HEK293 (cell line): ENCODE measurements around the gene UGGT2.
A peak's percentile ranks its signal among the peaks of the same experiment; 100 is the strongest.

ENCODE experiments used
- CTCF ChIA-PET: fragments of 350-600 bp; formaldehyde crosslinking; extraction: SDS; loops from one replicate; lab custom pipeline; 2021; ENCODE audit warnings: antibody characterized with exemption; lab: Yijun Ruan, JAX
- POLR2A ChIA-PET: fragments of 300-600 bp; formaldehyde crosslinking; extraction: SDS; loops from one replicate; lab custom pipeline; 2020; ENCODE audit warnings: antibody characterized with exemption, inconsistent platforms; lab: Yijun Ruan, JAX
- H3K27ac ChIP-seq: fragments of 200-500 bp; sonication (Bioruptor generic); 2 replicates; pipeline ENCODE4 v1.5.1; 2014; ENCODE audit warnings: low read depth, low read length, control low read depth, inconsistent platforms; ENCODE audit errors: extremely low read depth
- H3K36me3 ChIP-seq, 2 experiments: fragments of 200-500 bp in 1 of 2; sonication (Bioruptor generic) in 1 of 2; 1 replicate in 1 of 2; 2 replicates in 1 of 2; pipeline ENCODE4 v1.5.1; 2014 to 2017; ENCODE audit warnings: inconsistent platforms in 2 of 2, low read length in 2 of 2; ENCODE audit not compliant: control insufficient read depth in 2 of 2, insufficient read depth in 1 of 2
- H3K4me1 ChIP-seq: fragments of 200-500 bp; sonication (Bioruptor generic); 2 replicates; pipeline ENCODE4 v1.5.1; 2014; ENCODE audit warnings: mild to moderate bottlenecking, low read length, inconsistent platforms; ENCODE audit not compliant: control insufficient read depth, insufficient read depth
- H3K4me3 ChIP-seq: 2 replicates; pipeline ENCODE4 v1.5.1; 2011; ENCODE audit warnings: low read depth, mild to moderate bottlenecking, control low read depth, low read length, moderate library complexity
- H3K9me3 ChIP-seq: fragments of 200-500 bp; sonication (Bioruptor generic); 2 replicates; pipeline ENCODE4 v1.5.1; 2014; ENCODE audit warnings: low read depth, low read length, inconsistent platforms; ENCODE audit not compliant: control insufficient read depth, insufficient read depth
- FEZF1 ChIP-seq: fragments of 450-650 bp; formaldehyde crosslinking; IDR thresholded peaks from 2 replicates; pipeline ENCODE4 v1.5.1; 2016; ENCODE audit warnings: missing biosample characterization, missing genetic modification characterization
- GLIS2 ChIP-seq: fragments of 450-650 bp; formaldehyde crosslinking; IDR thresholded peaks from 2 replicates; pipeline ENCODE4 v1.5.1; 2016; ENCODE audit warnings: missing biosample characterization, missing genetic modification characterization
- KLF17 ChIP-seq: fragments of 450-650 bp; formaldehyde crosslinking; IDR thresholded peaks from 2 replicates; pipeline ENCODE4 v1.5.1; 2016; ENCODE audit warnings: missing biosample characterization, missing genetic modification characterization
- PRDM2 ChIP-seq: fragments of 450-650 bp; formaldehyde crosslinking; IDR thresholded peaks from 2 replicates; pipeline ENCODE4 v1.5.1; 2016; ENCODE audit warnings: missing biosample characterization, missing genetic modification characterization, borderline replicate concordance
- PRDM6 ChIP-seq: fragments of 450-650 bp; formaldehyde crosslinking; IDR thresholded peaks from 2 replicates; pipeline ENCODE4 v1.5.1; 2017; ENCODE audit warnings: missing biosample characterization, missing genetic modification characterization
- REST ChIP-seq: fragments of 450-650 bp; formaldehyde crosslinking; IDR thresholded peaks from 2 replicates; pipeline ENCODE4 v1.5.1; 2016; ENCODE audit warnings: missing biosample characterization, missing genetic modification characterization
- ZBTB21 ChIP-seq: fragments of 450-650 bp; formaldehyde crosslinking; IDR thresholded peaks from 2 replicates; pipeline ENCODE4 v1.5.1; 2017; ENCODE audit warnings: missing biosample characterization, missing genetic modification characterization
- ZBTB26 ChIP-seq: fragments of 450-650 bp; formaldehyde crosslinking; optimal IDR thresholded peaks from 2 replicates; pipeline ENCODE3; 2016; ENCODE audit warnings: missing biosample characterization, mild to moderate bottlenecking, missing genetic modification characterization
- ZBTB44 ChIP-seq: fragments of 450-650 bp; IDR thresholded peaks from 2 replicates; pipeline ENCODE4 v1.5.1; 2018; ENCODE audit warnings: missing biosample characterization, mild to moderate bottlenecking, missing genetic modification characterization
- ZBTB7A ChIP-seq: fragments of 450-650 bp; formaldehyde crosslinking; IDR thresholded peaks from 2 replicates; pipeline ENCODE4 v1.5.1; 2016; ENCODE audit warnings: low read depth, missing biosample characterization, missing genetic modification characterization
- ZNF114 ChIP-seq: fragments of 450-650 bp; formaldehyde crosslinking; IDR thresholded peaks from 2 replicates; pipeline ENCODE4 v1.5.0; 2017; ENCODE audit warnings: missing biosample characterization, missing genetic modification characterization
- ZNF132 ChIP-seq: fragments of 450-650 bp; formaldehyde crosslinking; IDR thresholded peaks from 2 replicates; pipeline ENCODE4 v1.5.1; 2017; ENCODE audit warnings: missing biosample characterization, missing genetic modification characterization, borderline replicate concordance
- ZNF274 ChIP-seq, 2 experiments: fragments of 200-500 bp in 1 of 2; fragments of 450-650 bp in 1 of 2; sonication (Bioruptor generic) in 1 of 2; formaldehyde crosslinking in 1 of 2; IDR thresholded peaks; 2 replicates each; pipeline versions ENCODE4 v1.5.1 to v1.6.1; 2014 to 2016; ENCODE audit warnings: borderline replicate concordance in 1 of 2, inconsistent platforms in 1 of 2, low read length in 1 of 2, missing biosample characterization in 1 of 2, missing genetic modification characterization in 1 of 2
- ZNF76 ChIP-seq: fragments of 450-650 bp; formaldehyde crosslinking; IDR thresholded peaks from 2 replicates; pipeline ENCODE4; 2016; ENCODE audit warnings: low read depth, missing biosample characterization, missing genetic modification characterization, borderline replicate concordance
- ZSCAN16 ChIP-seq: fragments of 450-650 bp; formaldehyde crosslinking; IDR thresholded peaks from 2 replicates; pipeline ENCODE4 v1.5.1; 2016; ENCODE audit warnings: missing biosample characterization, missing genetic modification characterization

The UGGT2 gene

GRCh38 chr13:95920485-95920884 is 132.7 kb downstream of the UGGT2 start:
- POLR2A ChIA-PET = no interaction called here
- Histone ChIP-seq H3K4me1 (peaks cover 5% of the 10 kb centered on the region; the same call in 1 of the 2 replicates), H3K27ac (no peak overlapping the region), H3K9me3 (no peaks in the 10 kb centered on the region), H3K36me3 (no peaks in the 10 kb centered on the region; a peak in 2 of 3 replicates), H3K4me3 (no peak overlapping the region)
- CTCF ChIA-PET = no interaction called here
- TF ChIP-seq FEZF1 (tag by site-specific recombination) = peak; percentile 43
- TF ChIP-seq KLF17 (tag by site-specific recombination) = no peak
- TF ChIP-seq PRDM6 (tag by site-specific recombination) = peak; percentile 54
- 0 out of 2 replicates have a peak, but pooled peaks have one; percentile 9 for TF ChIP-seq ZBTB44

- H3K36me3 ChIP-seq = no peaks in the 10 kb centered on the region; a peak in 1 of 3 replicates
- TF ChIP-seq REST (tag by site-specific recombination) (no peak), ZNF114 (tag by site-specific recombination) (no peak), ZSCAN16 (tag by site-specific recombination) (no peak), ZNF132 (no peak), GLIS2 (tag by site-specific recombination) (no peak), PRDM2 (tag by site-specific recombination) (no peak), ZNF274 (IDR thresholded peaks at IDR 0.05; ENCODE audit: low read length) (no peak), ZNF274 (tag by site-specific recombination; IDR thresholded peaks at IDR 0.05; ENCODE audit: borderline replicate concordance) (no peak), ZBTB7A (tag by site-specific recombination) (no peak), ZNF76 (tag by site-specific recombination) (no peak), ZBTB26 (no peak), ZBTB21 (tag by site-specific recombination) (no peak)
- H3K4me3 ChIP-seq = no peak overlapping the region
- H3K9me3 ChIP-seq = no peaks in the 10 kb centered on the region
- ChIA-PET CTCF (no interaction called here), POLR2A (interaction anchor here (0.7 kb wide), 1 partner anchor 882 kb away, joined by 4 read pairs; no protein-coding TSS in a partner anchor)
- H3K4me1 ChIP-seq = 0 out of 2 replicates have a peak, but pooled peaks cover 2% of the 10 kb centered on the region
- H3K27ac ChIP-seq = no peak overlapping the region
Measured at GRCh38 chr13:95918860-95919259, 134.3 kb downstream of the UGGT2 start.
